ENCODE measurements around the gene CNOT8.
"Not testable (repeated sequence)": the region's sequence is repeated elsewhere in the genome, so short reads cannot be mapped to it uniquely, and the experiment has no call there.

The CNOT8 gene

DNA sequence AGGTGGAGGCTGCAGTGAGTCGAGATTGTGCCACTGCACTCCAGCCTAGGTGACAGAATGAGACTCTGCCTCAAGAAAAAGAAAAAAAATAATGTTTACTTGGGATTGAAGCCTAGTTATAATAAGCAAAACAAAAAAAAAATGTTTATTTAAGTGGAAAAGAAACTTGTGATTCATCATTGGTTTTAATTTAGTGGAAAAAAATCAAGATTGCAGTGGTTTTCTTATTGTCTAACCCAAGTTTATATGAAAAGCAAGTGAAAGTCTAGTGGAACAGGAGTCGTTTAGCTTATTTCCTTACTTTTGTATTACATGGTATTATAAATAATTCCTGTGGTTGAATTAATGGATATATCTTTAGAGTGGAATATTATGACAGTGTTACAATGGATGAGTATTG is 8.4 kb downstream of the CNOT8 start:
- no peak for DNase-seq

DNA sequence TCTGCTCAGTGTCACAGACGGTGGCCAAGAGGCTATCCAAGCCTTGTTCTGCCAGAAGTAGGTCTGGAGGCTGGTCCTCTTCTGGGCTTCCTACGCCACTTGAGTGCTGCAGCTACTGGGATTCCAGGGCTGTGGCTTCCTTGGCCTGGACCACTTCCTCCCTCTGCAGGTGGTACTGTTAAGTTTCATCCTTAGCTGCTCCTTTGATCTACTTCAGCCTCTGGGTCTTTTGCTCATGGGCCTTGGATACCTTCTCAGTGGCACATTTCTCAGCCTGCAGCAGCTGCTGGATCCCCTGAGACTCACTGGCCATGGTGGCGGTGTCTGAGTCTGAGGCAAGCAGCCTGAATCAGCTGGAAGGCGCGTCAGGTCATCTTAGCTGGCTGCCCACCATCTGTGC is 10.3 kb downstream of the CNOT8 start:
- DNase-seq, result no peak

DNA sequence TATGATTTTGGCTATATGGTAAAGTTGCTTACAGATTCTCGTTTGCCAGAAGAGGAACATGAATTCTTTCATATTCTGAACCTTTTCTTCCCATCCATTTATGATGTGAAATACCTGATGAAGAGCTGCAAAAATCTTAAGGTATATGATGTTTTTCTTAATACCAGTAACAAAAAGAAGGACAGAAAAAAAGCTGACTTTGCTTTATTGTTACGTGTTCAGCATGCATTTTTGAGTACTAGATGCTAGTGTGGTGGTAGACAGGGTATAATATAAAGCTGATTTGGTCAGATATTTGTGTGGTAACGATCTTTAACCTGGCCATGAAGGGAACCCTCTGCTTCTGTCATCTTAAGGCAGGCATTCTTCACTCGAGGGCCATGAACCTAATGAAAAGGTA is 13.3 kb downstream of the CNOT8 start:
- no peak for DNase-seq

DNA sequence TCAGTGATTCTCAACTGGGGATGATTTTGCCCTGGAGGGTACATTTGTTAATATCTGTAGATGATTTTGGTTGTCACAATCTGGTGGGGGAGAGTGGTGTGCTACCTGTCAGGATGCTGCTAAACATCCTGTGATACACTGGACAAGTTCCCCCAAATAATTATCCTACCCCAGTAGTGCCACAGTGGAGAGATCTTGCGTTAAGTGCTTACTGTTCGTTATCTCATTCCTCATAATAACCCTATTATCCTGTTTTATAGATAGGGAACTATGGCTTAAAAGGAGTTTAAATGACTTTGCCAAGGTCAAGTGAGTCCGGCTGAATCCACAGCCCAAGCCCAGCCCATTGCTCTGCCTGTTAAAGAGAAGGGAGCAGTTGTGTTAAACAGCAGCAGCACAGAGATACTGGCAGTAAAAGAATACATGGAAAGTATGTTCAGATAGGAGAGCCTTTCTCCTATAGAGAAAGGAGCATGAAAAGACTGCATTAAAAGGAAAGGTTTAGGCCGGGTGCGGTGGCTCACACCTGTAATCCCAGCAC is 15.4 kb downstream of the CNOT8 start:
- no peak for DNase-seq

DNA sequence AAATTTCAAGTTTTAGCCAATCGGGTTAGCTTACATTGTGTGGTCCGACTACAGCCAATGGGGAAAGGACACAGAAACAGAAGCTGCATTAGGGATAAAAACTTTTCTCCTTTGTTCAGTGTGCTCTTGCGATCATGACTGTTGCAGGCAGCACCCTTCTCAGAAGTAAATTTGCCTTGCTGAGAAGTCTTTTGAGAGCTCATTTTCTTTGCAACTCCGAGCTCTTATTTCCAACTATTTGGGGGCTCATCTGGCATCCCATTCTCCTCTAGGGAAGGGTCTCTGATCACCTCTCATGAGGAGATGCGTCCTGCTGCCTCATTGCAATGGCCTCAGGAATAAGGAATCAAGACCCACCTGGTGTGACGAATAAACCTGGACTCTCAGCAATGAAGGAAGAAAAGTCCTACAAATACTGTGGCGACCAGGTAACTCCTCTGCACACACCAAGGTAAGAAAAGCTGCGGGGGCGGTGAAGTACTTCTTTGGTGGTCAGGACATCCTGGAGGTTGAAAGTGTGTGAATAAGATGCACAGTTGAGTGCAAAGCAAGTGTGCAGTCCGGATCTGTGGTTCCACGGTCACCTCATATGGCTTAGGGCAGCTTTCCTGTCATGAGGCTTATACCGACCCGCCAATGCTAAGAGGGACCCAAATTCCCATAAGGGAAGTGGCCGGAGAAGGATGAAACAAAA is 20.4 kb downstream of the CNOT8 start:
- DNase-seq, result no peak

DNA sequence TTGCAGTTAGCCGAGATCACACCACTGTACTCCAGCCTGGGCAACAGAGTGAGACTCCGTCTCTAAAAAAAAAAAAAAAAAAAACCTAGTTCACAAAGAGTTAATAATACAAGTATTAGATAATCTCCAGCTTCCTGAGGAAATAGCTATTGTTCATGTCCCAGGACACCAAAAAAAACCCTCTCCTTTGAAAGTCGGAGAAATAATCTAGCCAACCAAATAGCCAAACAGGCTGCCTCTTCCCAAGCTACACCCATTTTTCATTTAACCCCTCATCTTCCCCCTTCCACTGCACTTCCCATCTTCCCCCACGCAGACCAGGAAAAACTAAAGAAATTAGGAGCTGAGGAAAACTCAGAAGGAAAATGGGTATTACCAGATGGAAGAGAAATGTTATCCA is 23.6 kb downstream of the CNOT8 start:
- no peak for DNase-seq

DNA sequence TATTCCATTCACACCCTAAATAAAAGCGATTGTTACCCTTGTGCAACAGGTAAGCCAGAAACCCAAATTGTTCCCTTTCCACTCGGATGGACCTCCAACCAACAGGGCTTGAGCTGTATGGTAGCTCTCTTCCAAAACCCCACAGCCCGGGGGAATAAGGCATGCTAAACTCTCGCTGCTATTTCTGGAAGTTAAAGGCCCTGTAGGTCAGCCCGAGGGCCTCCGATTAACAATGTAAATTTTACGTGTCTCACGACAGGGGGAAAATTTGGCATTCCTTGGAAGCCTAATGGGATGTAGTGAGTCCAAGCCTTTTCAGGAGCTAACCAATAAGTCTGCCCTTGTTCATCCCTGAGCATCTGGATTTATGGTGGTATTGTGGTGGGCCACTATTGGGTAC is 26.0 kb downstream of the CNOT8 start:
- DNase-seq, result no peak

DNA sequence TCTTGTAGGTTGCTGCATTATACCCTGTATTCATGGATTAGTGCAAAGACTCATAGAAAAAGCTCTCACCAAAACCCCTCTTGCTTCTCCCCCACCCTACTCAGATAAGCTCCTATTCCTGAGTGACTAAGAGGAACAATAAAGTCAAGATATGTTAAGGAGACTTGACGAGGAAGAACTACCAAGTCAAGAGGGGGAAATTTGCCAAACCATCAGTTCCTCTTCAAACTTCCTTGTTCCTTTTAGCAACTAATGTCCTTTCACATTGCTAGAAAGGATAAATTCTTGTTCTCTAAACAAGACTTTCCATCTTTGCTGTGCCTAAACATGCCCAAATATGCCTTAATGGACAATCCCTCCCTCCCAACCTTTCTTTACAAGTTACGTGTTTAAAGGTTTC is 27.0 kb downstream of the CNOT8 start:
- DNase-seq, result no peak

DNA sequence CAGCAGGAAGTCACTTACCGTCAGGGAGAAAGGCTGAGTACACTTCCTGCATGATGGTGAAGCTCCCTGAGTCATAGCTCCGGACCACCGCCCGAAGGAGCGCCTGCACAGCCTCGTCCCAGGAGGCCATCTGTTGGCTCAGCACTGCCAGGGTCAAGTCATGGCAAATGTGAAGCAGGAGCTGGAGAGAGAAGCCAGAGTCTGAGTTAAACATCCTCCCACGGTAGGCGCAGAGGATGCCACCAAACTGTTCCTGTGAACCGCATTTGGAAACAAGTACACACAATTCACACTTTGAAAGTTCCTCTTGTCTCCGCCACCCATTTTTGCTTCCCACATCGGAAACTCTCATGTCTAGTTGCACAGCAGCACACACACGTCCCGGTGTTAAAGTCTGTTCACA is 33.9 kb downstream of the CNOT8 start:
- no peak for DNase-seq

DNA sequence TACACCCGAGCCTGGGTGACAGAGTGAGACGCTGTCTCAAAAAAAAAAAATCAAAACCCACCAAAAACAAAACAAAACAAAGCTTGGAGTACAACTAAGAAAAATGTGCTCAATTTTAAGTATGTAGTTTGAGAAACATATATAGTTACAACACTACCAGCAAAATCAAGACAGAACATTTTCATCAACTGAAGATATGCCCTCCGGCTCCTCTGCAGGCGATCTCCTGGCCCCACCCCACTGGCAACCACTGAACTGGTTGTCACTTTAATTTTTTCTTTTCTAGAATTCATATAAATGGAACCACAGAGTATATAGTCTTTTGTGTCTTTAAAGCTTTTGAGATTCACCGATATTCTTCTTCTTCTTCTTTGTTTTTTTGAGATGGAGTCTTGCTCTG is 35.0 kb downstream of the CNOT8 start:
- no peak for DNase-seq

DNA sequence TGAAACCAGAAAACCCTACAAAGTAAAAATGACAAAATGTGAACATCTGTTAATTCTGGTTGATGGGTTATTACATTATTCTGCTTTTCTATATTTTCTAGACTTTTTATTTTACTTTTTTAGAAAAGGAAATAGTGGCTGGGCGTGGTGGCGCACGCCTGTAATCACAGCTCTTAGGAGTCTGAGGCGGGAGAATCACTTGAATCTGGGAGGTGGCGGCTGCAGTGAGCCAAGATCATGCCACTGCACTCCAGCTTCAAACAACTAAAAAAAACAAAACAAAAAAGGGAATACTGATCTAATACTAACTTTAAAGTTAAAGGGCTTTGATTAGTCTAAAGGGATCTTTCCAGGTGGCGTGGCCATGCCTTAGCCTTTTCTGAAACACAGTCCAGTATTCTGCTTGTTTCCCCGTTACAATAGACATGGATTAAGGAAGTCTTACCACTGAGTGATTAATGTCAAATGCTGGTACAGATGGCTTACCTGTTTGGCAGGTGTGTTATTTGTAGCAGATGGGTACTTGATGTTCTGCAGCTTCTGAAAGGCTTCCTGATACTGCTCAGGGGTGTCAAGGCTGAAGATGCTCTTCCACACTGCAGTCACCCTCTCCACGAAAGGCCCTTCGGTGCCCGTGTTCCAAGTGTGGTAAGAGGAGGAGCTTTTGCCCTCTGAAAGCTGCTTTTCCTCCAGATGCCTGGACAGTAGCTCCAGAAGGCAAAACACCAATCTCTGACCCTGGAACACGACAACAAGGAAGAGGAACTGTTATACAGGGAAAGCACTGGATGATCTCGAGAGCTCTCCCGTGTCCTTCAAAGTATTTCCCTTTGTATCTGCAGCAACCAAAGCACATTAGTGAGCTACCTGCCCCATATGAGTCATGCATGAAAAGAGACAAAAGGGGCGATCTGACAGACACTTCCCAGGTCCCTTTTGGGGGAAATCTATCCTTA is 37.5 kb downstream of the CNOT8 start:
- no peak for DNase-seq

DNA sequence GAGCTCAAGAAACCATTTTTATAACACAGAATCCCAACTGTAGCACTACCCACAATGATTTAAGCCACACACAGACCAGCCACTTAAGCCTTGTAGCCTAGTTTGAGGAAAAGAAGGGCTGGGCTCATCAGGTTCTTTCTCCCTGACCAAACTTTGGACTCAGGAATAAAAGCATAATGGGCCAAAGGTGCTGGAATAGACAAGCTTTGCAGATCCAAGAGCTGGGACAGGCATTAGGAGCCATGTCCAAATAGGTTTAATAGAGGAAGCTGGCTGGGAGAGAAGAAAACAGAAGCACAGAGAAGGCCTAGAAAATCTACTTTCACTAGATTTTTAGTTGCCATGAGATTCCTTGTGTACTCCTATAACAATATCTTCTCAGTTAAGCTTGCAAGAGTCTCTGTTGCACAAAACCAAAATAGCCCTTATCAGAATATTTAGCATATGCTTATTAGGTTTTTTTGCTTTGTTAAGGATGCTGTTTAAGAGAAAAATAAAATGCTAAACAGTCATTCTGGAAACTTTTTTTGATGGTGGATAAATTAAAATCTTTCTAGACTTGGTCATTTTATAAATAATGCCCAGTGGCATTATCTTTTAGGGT is 38.2 kb downstream of the CNOT8 start:
- DNase-seq, result no peak

DNA sequence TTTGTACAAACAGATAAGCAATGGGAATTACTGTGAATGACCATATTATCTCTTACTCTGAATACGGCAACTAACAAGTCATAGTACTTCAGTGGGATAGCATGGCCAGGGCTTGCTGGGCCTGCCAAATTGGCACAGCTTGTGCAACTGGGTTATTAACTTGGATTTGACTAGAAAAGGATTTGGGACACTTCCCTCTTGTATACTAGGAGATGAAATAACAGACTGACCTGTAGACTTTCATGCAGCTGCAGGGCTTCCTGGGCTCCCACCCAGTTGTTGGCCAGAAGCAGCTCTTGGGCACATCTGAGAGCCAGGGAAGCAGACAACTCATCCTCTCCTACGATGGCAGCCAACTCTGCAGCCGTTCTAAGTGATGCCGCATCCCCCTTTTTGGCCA is 39.8 kb downstream of the CNOT8 start:
- DNase-seq, result no peak

DNA sequence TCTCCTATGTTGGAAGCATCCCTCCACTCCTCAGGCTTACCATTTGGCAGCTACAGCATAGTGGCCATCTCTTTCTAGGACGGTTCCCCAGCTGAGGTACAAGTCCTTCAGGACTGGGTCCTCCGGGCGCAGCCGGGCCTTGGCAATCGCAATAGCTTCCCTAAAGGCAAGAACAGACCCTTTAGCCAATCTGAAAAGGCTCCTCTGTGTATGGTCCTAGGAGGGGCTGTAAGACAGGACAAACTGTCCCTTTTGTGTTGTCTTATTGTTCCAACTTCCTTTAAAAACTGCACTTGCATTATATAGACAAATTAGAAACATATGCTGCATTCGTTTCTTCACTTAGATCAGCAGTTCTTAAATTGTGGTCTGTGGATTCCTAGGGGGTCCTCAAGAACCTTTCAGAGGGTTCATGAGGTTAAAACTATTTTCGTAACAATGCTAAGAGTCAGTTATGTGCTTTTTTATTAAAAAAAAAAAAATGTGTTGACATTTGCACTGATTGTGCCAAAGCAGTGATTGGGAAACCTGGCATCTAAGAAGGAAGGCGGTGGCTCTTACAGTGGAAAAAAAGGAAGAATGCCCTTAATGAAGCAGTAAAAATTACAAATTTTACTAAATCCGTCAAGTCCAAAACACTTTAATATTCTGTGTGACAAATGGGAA is 40.9 kb downstream of the CNOT8 start:
- no peak for DNase-seq

DNA sequence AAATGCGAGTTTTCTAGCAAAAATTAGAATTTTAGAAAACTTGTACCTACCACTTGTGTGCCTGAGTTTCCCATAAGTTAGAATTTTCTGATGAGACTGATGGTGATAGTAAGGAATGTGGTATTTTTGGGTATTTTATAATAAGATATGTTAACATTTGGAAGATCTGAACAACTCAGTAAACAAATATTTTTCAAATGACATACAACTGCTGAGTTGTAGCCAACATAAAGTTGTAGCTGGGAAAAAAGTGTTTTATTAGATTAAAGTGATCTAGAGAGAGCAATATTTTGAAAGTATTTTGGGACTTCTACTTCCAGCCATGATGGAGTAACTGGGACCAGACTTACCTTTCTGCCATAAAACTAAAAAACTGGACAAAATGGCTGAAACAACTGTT is 41.6 kb downstream of the CNOT8 start:
- no peak for DNase-seq

DNA sequence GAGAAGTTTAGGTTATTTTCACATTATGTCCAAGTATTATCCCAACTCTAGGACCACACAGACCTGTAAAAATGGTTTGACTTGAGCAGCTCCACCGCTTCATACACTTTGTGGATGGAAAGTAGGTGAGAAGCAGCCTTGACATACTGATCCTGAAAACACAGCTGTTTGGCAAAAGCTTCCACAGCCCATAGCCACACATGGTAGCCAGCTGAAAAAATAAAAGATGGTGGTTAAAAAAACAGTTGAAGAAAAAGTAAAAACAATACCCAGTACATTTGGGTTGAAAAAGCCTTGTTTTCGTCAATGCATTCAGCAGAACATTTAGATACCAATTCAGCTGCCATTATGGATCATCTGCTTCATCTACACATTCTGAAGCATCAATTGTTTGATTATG is 42.8 kb downstream of the CNOT8 start:
- no peak for DNase-seq

DNA sequence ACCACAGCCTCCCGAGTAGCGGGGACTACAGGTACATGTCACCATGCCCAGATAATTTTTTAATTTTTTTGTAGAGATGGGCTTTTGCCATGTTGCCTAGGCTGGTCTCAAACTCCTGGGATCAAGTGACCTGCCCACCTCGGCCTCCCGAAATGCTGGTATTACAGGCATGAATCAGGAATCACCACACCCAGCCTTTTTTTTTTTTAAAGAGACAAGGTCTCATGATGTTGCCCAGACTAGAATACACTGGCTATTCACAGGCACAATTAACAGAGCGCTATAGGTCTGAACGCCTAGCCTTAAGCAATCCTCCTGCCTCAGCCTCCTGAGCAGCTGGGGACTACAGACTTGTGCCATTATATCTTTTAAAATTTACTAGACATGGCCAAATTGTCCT is 43.5 kb downstream of the CNOT8 start:
- DNase-seq, result no peak

DNA sequence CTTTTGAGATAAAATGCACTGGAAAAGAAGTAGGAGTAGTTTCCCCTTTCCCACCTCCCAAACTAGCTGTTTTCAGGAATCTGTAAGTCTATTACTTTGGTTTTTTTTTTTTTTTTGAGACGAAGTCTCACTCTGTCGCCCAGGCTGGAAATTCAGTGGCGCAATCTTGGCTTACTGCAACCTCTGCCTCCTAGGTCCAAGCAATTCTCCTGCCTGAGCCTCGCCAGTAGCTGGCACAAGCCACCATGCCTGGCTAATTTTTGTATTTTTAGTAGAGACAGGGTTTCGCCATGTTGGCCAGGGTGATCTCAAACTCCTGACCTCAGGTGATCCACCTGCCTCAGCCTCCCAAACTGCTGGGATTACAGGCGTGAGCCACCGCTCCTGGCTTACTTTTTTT is 47.2 kb downstream of the CNOT8 start:
- not testable (repeated sequence) for DNase-seq

DNA sequence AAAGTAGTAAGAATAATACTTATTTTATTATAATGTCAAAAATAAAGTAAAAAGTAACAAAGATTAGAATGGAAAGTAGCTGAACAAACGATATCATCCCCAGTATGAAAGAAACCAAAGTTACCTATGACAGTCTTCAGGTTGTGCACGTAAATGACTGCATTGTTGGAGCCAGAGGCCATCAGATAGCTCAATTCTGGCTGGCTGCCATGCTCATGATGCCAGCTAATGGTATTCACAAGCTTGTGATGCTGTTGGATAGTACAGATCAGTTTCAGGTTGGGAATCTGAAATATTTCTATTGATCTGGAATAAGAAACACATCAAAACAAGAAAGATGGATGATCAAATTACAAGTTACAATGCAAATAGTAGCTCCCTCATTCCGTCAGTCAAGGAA is 58.4 kb downstream of the CNOT8 start:
- DNase-seq, result no peak

DNA sequence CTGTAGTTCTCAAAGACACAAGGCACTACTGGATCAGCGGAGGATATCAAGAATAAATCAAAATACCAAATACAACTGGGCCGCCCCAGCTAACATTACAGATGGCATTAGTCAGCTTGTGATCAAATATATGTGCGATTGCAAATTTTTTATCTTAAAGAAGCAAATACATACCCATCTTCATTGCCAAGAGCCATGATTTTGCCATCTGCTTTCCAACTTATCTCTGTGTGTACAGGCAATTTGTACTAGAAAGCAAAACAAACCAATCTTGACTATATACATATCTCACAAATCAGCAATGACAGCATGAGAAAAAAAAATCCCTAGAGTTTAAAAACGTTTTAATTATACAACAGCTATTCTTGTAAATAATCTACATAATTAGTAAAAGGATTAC is 59.3 kb downstream of the CNOT8 start:
- DNase-seq, result no peak

DNA sequence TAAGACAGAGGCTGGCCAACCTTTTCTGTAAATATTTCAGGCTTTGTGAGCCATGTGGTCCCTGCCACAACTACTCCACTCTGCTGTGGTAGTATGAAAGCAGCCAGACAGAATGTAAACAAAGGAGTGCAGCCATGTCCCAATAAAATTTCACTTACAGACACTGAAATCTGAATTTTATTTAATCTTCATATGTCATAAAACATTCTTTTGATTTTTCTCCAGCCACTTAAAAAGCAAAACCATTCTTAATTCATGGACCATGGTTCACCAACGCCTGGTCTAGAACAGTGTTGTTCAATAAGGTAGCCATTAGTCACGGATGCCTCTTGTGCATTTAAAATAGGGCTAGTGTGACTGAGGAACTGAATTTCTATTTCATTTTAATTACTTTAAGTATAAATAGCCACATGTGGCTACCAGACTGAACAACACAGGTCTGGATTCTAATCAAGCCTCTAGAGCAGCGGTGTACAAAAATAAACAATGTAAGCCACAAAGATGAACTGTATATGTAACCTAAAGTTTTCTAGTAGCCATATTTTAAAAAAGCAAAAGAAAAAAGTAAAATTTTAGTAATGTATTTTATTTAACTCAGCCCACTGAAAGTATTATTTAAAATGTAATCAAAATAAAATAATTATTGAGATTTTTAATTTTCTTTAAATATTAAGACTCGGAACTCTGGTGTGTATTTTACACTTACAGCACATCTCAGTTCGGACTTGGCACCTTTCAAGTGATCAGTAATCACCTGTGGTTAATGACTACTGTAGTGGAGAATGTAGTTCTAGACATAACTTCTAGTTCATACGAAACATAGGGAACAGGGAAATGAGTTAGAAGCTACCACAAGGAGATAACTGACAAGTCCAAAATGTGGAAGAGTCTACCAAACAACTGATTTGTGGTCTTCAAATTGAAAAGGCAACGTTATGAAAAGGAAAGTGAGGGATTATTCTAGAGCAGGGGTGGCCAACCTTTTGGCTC is 65.3 kb downstream of the CNOT8 start:
- no peak for DNase-seq
